AG08395 (cell line): Measurements from ENCODE around the gene ZMAT2.
"Not testable (repeated sequence)": the region's sequence is repeated elsewhere in the genome, so short reads cannot be mapped to it uniquely, and the experiment has no call there.

Source experiments
- DNase-seq: peaks from one replicate; pipeline ENCODE4 v3.0.0; 2012; ENCODE audit warnings: mixed read lengths, low spot score

Gene ZMAT2

DNA sequence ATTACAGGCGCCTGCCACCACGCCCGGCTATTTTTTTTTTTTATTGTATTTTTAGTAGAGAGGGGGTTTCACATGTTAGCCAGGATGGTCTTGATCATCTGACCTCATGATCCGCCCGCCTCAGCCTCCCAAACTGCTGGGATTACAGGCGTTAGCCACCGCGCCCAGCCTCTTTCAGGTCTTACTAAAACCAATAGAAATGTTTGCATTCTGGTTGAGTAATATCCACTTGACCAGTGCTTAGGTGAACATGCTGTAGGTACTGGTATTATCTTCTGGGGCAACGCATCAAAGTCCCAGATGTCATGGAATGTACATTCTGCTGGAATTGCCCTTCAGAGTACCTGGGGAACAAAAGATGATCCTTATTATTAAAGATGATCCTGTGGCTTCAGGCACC is 8.5 kb downstream of the ZMAT2 start:
- DNase-seq: not testable (repeated sequence)

DNA sequence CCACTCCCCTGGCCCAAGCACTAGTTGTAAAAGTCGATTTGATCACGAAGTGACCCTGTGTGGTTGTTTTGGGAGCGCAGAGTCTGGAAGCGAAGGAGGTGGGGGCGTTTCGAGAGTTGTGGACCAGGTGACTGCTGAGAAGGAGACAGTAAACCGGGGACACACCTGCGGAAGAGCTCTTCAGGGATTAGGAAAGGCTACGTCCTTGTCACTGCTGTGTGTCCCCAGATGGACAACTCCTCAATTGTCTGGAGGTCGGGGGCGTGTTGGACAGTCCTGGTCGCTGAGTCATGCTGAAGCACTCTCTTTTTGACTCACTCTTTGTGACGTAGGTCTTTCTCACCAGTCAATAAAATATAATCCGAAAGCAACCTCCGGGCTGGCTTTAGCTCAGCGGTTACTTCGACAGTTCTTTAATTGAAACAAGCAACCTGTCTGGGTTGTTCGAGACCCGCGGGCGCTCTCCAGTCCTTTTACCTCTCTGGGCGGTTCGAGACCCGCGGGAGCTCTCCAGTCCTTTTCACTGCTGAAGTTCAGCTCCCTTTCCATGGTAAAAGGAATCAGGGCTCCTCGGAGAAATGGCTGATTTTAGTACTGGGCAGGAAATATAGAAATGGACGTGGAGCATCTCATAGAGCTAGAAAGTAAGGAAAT is 10.8 kb downstream of the ZMAT2 start:
- DNase-seq: peak; percentile 93

DNA sequence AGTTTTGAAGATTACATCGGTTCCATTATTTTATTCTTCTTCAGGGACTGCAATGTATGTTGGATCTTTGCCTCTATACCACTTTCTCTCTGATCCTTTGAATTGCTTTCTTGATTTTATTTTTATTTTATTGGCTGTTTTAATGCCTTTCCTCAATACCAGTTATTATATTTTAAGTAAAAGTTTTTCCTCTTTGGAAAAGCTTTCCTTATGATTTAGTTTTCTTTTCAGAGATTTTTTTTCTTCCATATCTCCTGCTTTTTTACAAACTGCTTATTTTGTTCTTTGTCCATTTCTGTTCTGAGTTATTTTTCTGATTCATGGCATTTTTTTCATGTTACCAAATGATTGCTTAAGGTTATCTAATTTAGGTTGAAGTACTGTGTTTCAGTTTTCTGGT is 11.5 kb downstream of the ZMAT2 start:
- no peak for DNase-seq

DNA sequence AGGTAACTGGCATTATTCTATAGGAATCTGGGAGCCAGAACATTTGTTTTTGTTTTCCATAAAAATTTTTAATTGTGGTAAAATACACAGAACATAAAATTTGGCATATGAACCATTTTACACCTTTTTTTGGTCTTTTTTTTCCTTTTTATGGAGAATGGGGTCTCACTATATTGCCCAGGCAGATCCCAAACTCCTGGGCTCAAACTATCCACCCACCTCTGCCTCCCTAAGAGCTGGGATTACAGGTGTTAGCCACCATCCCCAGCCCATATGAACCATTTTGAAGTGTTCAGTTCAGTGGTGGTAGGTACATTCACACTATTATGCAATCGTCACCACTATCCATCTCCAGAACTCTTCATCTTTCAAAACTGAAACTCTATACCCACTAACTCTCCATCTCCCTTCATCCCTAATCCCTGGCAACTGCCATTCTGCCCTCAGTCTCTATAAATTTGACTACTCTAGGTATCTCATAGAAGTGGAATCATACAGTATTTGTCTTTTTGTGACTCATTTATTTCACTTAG is 13.4 kb downstream of the ZMAT2 start:
- DNase-seq: no peak

DNA sequence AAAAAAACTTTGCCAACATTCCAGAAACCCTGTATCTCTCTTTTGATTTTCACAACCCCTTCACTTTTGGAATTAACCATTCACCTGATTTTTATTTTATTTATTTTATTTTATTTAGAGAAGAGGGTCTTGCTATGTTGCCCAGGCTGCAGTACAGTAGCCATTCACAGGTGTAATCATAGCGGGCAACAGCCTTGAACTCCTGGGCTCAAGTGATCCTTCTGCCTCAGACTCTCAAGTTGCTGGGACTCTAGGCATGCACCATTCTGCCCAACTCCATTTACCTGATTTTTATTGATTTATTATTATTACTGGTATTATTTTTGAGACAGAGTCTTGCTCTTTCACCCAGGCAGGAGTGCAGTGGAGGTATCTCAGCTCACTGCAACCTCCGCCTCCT is 16.0 kb downstream of the ZMAT2 start:
- DNase-seq: not testable (repeated sequence)

DNA sequence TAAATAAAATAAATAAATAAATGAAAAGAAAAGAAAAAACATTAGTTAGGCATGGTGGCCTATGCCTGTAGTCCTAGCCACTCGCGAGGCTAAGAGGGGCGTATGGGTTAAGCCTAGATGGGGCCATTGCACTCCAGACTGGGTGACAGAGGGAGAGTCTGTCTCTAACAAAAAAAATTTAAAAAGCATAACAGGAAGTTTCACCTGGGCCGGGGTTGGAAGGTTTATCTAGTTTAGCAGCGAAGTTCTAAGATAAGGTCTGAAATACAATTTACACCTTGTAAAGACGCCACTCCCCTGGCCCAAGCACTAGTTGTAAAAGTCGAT is 18.0 kb downstream of the ZMAT2 start:
- no peak for DNase-seq

DNA sequence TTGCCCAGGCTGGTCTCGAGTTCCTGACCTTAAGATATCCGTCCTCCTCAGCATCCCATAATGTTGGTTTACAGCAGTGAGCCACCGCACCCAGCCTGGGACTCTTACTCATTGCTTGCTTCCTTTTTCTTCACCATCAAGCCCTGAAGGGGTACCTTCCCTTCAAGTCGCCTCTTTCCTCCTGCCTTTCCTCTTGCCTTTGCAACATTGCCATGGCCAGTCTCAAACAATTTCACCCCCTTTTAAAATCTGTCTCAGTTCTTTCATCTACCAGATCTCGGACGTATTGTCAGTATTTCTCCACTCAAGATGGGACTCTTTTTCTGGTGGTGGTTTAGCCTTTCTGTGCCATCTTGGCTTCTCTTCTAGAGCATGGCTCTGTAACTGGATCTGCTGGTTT is 20.5 kb downstream of the ZMAT2 start:
- DNase-seq: not testable (repeated sequence)

DNA sequence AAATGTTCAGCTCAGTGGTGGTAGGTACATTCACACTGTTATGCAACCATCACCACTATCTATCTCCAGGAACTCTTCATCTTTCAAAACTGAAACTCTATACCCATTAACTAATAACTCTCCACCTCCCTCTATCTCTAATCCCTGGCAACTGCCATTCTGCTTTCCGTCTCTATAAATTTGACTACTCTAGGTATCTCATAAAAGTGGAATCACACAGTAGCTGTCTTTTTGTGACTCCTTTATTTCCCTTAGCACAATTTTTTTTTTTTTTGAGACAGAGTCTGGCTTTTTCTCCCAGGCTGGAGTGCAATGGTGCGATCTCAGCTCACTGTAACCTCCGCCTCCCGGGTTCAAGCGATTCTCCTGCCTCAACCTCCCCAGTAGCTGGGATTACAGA is 21.1 kb downstream of the ZMAT2 start:
- not testable (repeated sequence) for DNase-seq

DNA sequence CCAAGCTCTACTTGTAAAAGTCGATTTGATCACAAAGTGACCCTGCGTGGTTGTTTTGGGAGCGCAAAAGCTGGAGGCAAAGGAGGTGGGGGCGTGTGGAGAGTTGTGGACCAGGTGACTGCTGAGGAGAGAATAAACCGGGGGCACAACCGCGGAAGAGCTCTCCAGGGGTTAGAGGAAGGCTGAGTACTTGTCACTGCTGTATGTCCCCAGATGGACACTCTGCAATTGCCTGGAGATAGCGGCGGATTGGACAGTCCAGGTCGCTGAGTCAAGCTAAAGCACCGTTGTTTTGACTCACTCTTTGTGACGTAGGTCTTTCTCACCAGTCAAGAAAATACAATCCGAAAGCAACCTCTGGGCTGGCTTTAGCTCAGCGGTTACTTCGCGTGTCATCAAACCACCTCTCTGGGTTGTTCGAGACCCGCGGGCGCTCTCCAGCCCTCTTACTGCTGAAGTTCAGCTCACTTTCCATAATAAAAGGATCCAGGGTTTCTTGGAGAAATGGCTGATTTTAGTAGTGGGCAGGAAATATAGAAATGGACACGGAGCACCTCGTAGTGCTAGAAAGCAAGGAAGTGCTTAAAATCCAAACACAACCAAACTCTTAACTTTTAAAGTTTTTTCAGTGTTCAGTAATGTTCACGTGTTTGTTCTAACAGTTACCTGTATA is 25.7 kb downstream of the ZMAT2 start:
- DNase-seq: peak; percentile 84

DNA sequence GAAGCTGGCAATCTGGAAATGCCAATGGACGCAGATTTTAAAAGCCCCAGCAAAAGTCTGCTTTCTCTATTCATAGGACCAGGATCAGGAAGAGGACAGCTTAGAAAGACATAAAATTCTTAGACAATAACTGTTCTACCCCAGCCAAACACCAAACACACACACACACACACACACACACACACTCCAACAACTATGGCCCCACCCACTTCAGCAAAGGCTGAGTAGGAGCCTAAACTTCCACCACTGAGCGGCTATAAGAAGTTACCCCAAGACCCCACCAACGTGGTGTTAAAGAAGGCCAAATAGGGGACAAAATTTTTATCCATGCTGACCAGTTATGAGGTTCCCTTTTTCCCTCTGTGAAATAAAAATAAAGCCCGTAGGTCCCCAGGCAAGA is 32.9 kb downstream of the ZMAT2 start:
- DNase-seq: no peak

DNA sequence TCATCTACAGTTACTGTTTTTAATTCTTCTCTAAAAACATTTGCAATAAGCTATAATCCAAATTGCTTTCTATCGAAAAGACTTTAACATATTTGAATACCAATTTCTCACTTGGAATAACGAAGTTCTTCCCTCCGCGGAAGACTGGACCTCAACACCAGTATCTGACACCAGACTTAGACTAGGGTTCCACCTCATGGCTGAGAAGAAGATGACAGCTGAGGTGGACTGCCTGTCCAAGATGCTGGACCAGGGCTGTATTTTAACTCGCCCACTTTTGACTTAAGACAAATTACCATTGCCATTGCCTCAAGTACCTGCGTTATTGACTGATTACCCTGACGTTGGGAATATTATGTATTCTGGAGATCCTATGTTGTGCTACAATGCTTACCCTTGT is 34.1 kb downstream of the ZMAT2 start:
- DNase-seq: peak; percentile 16

DNA sequence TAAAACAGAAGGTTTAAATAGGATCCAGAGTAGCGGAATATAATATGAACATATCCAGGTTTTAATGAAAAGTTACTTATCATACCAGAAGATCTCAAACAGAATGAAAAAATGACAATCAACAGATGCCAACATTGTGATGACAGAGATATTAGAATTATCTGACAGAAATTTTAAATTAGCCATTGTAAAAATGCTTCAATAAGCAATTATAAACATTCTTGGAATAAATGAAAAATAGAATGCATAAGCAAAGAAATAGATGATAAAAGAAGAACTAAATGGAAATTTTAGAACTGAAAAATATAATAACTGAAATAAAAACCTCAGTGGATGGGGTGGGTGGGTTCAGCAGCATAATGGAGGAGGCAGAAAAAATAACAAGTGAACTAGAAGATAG is 37.2 kb downstream of the ZMAT2 start:
- no peak for DNase-seq

DNA sequence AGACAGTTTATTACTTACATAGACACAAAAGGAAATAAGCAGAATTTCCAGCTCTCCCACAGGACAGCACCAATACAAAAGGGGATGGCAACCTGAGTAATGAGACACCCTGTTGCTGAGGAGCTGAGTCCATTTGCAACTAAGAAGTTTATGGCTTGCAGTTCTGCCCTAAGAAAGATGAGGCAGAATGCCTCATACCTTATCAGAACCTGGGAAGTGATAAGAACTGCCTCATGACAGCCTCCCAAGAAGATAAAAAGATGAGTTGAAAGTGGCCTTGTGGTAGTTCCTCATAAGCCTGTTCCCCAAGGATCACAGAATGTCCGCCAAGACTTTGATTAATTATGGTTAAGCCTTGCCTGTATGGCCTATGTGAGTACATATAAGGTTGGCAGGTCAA is 41.7 kb downstream of the ZMAT2 start:
- no peak for DNase-seq

DNA sequence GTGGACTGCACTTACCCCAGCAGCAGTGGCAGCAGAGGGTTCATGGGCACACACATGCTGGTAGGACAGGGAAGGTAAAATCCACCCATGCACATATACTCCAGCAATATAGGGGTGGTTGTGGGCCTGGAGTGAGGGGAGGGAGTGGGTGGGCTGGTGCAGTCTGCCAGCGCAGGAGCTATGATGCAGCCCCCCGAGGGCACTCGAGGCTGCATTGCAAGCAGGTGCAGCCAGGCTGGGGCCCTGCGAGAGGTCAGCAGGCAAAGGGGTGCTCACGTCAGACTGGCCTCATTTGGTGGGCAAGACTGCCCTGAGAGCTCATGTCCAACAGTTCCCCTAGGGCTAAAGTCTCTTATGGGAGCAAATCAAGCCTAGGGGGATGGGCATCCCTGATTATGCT is 53.3 kb downstream of the ZMAT2 start:
- no peak for DNase-seq
